Measurements from ENCODE around the gene TSPAN33.
"Not testable (repeated sequence)": the region's sequence is repeated elsewhere in the genome, so short reads cannot be mapped to it uniquely, and the experiment has no call there.

Gene TSPAN33

DNA sequence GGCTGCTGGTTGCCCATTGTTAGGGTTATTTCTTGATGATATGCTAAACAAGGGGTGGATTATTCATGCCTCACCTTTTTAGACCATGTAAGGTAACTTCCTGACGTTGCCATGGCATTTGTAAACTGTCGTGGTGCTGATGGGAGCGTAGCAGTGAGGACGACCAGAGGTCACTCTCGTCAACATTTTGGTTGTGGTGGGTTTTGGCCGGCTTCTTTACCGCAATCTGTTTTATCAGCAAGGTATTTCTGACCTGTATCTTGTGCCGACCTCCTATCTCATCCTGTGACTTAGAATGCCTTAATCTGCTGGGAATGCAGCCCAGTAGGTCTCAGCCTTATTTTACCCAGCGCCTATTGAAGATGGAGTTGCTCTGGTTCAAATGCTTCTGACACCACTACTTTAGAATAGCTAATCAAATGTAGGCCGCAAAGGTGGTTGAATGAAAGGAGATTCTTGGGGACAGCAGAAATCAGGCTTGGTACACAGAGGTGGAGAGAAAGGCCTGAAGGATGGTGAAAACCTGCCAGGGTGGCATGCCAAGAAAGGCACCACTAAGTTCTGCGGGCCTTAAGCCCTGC lies 26.0 kb downstream of the TSPAN33 start:
- DNase-seq (ENCODE audit: low read depth) = no peak

DNA sequence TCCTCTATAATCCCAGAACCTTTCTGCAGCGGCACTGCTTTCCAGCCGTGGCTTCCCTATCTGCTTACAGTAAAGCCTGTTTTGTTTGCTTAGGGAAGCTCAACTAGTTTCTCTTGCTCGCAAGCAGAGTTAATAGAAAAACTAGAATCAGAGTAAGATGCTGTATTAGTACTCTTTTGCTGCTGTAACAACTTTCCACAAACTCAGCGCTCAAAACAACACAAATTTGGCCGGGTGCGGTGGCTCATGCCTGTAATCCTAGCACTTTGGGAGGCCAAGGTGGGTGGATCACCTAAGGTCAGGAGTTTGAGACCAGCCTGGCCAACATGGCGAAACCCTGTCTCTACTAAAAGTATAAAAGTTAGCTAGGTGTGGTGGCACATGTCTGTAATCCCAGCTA lies 29.4 kb downstream of the TSPAN33 start:
- DNase-seq (ENCODE audit: low read depth) = not testable (repeated sequence)

DNA sequence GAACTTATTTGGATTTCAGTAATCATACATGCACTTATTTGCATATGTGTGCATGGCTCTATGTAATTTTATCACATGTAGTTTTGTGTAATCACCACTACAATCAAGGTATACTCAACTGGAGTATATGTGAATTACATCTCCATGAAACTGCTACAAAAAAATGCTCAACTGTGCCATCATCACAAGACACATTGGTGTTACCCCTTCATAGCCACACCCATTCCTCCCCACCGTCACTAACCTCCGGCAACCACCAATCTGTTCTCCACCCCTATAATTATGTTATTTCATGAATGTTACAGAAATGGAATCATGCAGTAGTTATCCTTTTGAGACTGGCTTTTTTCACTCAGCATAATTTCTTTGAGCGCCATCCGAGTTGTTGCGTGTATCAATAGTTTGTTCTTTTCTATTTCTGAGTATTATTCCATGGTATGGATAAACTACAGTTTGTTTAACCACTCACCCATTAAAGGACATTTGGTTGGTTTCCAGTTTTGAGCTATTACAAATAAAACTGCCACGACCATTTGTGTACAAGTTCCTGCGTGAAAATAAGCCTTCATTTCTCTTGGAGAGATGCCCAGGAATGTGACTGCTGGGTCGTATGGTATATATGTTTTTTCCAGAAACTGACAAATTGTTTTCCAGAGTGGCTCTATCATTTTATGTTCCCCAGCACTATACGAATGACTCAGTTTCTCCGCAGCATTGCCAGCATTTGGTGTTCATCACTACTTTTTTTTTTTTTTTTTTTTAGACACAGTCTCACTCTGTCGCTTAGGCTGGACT lies 32.6 kb downstream of the TSPAN33 start:
- no peak for DNase-seq (ENCODE audit: low read depth)

DNA sequence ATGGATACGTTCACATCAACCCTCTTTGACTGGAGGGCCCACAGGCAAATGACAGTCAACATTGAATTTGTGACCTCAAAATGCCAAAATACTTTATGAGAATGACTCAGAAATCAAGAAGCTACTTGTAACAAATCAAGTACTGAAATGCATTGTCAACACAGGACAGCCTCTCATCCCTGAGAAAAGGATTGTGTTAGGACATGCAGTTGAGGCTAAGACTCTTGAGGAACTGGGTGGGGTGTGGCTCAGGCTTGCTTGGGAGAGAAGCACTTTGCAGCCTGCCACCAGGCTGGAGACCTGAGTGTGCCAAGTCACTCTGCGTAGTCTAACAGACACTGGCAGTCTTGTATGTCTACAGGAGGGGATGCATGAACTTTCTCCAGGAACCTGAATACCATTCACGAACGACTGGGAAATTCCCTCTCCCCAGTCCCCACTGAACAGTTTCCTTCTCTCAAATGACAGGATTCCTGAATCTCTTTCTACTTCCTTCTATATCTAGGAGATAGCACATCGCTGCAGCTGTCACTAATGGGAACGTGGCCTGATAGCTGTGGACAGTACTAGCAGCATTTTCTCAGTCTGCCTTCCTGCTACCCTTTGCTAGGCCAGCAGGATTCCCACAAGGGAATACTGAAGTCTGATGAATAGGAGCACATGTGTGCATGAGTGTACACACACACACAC lies 40.6 kb downstream of the TSPAN33 start:
- no peak for DNase-seq (ENCODE audit: low read depth)

DNA sequence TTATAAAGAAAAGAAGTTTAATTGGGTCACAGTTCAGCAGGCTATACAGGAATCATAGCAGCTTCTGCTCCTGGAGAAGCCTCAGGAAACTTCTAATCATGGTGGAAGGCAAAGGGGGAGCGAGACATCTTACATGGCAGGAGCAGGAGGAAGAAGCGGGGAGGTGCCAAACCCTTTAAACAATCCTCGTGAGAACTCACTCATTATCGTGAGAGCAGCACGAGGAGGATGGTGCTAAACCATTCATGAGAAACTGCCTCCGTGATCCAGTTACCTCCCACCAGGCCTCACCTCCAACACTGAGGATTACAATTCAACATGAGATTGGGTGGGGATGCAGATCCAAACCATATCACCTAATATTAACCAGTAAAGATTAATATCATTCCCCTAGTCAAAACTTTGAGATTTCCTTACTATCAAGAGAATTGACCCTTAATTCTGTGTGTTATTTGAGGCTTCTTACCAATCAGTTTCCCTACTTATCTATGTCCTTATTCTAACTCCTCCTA lies 42.3 kb downstream of the TSPAN33 start:
- no peak for DNase-seq (ENCODE audit: low read depth)

DNA sequence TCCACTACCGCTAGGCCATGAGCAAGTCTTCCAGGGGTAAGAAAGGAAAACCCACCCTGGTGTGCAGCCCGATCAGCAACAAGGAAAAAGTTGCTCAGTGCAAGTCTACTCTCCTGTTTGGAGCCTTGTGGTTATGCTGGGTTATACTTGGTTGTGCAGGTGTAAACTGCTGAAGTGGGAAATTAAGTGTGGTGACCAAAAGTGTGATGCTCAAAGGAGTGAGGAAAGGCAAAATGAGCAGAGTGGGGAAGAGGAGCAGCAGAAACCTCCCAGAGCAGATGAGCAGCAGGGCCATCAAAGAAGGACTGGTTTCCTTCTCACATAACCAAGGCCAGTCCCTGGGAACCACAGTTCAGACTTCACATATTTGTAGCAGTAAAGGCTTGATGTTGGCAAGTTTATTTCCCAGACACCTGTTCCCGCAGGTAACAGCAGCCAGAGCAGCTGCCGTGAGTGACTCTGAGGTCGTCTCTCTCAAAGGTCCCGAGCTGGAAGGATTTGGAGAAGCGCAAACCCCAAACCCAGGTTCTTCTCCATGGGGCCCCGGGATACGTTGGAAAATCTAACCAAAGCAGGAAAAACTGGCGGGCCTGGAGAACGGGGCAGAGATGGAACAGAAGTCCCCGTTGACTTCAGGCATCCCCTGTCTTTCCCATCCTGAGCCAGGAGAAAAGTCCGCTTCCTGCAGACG lies 43.3 kb downstream of the TSPAN33 start:
- DNase-seq (ENCODE audit: low read depth) = no peak

DNA sequence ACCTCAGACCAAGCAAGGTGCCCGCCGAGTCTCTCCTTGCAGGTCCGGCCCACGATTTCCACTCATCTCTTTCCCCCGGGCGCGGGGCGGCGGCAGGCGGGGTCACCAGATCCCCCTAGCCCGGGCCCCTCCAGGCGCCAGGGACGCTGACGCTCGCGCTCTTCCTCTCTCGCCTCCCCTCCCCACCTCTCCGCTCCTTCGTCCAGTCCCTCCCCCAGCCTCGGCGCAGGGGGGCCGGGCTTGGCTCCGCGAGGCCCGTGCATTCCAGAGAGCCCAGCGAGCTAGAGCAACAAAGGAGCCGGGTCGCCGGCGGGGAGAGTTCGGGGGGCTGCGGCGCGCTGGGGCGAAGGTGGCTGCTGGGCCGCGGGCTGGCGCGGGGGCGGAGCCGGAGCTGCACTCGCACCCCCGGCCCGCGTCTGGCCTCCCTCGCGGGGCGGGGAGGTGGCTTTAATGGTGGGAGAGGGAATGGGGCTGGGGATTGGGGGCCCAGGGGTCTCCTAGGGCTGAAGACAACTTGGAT lies 43.9 kb downstream of the TSPAN33 start, which contains the start of gene SMO:
TSS of gene SMO (plus strand) at position 262 of the 520 bp plus-strand sequence. CDS start 519 bp downstream, outside the sequence.
- no peak for DNase-seq (ENCODE audit: low read depth)

DNA sequence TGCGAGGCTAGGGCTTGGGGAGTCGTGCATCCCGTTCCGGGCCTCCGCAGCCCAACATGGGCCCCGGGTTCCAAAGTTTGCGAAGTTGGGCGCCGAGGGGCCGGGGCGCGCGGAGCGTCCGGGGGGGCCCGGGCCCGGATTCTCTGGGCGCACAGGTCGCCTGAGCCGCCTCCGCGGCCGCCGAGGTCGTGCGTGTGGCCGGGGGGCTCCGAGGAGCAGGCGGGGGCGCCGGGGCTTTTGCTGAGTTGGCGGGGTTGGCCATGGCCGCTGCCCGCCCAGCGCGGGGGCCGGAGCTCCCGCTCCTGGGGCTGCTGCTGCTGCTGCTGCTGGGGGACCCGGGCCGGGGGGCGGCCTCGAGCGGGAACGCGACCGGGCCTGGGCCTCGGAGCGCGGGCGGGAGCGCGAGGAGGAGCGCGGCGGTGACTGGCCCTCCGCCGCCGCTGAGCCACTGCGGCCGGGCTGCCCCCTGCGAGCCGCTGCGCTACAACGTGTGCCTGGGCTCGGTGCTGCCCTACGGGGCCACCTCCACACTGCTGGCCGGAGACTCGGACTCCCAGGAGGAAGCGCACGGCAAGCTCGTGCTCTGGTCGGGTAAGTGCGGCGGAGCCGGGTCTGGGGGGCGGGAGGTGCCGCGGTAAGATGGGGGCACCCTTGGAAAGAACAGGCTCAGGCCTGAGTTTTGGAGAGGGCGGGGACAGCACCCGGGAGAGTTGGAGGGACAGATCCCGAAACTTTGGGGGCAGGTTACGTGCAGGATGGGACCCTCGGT lies 44.6 kb downstream of the TSPAN33 start:
- no peak for DNase-seq (ENCODE audit: low read depth)

DNA sequence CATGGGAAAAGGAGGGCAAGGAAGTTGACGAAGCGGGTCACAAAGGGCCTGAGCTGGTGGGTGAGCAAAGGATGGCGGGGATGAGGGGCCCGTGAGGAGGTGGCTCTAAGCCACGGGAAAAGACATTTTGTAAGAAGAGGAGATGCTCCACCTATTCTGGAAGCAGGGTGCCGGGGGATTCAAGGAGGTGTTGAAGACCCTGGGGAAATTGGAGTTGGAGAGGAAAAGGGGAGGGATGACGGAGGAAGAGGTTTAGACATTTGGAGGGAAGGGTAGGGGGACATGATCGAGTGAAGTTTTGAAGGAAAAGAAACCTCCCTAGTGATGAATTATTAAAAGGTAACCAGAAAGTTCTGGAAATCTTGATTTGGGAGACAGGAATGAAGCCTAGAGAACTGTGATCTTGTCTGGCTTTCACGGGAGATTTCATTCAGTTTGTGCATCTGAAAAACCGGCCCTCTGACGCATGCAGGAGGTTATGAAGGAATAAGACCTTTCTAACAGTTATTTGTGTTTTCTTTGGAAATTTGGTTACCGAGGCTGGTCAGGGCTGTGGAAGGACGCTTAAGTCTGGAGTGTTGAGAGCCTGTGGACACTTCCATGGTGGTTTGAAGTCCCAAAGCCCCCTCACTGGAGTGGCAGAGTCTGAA lies 45.3 kb downstream of the TSPAN33 start:
- DNase-seq (ENCODE audit: low read depth) = no peak

DNA sequence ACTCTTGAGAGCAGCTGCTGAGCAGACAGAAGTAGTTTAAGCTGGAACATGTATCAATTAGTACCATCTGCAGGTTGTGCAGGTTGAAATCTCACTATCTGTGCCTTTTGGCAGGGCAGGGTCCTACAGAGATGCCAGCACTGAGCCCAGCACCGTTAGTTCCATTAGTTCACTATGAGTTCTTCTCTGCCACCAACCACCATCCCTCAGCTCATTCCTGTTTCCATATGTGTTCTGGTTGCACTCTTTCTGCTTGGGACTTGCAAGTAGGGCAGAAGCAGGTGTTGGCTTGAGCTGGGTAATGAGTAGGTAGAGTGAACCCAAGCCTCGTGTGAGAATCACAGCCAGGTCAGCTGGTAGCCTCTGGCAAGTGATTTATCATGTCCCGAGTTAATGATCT lies 46.8 kb downstream of the TSPAN33 start:
- no peak for DNase-seq (ENCODE audit: low read depth)

DNA sequence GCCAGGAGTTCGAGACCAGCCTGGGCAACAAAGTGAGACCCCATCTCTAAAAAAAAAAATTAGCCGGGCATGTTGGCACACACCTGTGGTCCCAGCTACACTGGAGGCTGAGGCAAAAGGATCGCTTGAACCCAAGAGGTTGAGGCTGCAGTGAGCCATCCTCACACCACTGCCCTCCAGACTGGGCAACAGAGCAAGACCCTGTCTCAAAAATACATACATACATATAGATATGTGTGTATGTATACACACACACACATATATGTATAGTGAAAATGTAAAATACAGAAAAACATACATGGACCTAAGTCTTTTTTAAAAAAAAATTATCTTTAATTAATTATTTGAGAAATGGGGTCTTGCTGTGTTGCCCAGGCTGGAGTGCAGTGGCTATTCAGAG lies 49.4 kb downstream of the TSPAN33 start:
- no peak for DNase-seq (ENCODE audit: low read depth)

DNA sequence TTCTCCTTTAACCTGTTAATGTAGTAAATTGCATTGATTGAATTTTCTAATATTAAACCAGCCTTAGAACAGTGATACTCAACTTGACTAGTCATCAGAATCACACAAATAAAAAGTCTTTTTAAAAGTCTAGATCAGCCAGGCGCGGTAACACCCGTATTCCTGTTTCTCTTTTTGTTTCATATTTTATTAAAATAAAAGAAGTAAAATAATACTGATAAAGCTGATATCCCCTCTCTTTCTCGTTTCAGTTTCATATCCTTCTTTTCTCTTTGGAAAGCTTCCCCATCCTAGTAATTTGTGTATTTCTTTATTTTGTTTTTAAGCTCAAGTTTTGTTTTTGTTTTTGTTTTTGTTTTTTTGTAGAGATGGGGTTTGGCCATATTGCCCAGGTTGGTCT lies 53.3 kb downstream of the TSPAN33 start:
- DNase-seq (ENCODE audit: low read depth) = no peak

DNA sequence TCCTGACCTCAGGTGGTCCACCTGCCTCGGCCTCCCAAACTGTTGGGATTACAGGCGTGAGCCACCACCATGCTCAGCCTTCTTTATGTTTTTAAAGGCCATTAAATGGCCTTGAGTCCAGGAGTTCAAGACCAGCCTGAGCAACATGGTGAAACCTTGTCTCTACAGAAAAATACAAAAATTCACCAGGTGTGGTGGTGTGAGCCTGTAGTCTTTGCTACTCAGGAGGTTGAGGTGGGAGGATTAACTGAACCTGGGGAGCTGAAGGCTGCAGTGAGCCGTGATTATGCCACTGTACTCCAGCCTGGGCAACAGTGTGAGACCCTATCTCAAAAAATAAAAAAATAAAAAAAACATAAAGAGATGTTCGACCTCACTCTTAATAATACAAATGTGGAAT lies 54.9 kb downstream of the TSPAN33 start:
- DNase-seq (ENCODE audit: low read depth) = no peak

DNA sequence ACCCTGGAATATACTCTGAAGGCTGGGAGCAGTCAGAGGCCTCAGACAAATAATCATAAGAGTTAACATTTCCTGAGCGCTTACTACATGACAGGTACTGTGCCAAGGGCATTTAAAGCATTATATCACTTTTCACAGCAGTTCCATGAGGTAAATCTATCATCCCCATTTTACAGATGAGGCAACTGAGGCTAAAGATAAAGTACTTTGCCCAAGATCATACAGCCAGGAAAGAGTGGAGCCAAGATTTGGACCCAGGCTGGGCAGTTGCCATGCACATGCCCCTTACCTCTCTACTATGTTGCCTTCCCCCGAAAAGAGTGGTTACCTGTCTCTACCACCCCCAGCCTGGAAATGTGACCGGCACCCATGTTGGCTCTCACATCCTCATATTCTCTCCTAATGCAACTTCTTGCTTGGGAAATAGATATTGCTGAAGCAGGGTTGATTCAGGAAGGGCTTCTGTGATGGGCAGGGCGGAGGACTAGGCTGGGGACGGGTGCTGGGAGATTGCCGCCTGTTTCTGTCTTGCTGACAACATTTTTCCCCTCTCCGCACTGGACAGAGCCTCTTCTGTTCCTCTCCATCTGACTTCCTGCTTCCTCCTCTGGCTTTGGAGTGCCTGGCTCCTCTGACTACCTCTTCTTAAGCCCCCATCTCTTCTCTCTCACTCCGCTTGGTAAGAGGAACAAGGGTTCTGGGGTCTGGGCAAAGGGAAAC lies 57.7 kb downstream of the TSPAN33 start:
- DNase-seq (ENCODE audit: low read depth) = no peak

DNA sequence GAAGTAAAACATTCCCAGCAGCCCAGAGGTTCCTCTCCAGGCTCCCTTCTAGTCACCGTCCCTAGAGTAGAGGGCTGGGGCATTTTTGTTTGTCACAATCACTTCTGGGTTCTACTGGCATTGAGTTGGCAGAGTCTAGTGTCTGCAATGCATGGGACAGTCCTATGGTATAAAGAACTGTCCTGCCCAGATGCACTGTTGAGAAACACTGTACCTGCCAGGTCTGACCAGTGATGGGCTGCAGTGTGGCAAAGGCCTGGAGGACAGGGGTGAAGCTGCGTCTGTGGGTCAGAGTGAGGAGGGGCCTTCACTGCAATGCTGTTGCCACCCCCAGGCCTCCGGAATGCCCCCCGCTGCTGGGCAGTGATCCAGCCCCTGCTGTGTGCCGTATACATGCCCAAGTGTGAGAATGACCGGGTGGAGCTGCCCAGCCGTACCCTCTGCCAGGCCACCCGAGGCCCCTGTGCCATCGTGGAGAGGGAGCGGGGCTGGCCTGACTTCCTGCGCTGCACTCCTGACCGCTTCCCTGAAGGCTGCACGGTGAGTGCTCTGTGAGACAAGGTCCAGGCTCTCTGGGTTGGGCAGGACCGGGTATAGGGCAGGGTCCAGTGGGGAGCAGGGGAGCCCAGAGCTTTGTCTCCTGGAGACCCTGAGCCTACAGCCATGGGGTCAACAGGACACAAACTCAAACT lies 58.7 kb downstream of the TSPAN33 start:
- no peak for DNase-seq (ENCODE audit: low read depth)

DNA sequence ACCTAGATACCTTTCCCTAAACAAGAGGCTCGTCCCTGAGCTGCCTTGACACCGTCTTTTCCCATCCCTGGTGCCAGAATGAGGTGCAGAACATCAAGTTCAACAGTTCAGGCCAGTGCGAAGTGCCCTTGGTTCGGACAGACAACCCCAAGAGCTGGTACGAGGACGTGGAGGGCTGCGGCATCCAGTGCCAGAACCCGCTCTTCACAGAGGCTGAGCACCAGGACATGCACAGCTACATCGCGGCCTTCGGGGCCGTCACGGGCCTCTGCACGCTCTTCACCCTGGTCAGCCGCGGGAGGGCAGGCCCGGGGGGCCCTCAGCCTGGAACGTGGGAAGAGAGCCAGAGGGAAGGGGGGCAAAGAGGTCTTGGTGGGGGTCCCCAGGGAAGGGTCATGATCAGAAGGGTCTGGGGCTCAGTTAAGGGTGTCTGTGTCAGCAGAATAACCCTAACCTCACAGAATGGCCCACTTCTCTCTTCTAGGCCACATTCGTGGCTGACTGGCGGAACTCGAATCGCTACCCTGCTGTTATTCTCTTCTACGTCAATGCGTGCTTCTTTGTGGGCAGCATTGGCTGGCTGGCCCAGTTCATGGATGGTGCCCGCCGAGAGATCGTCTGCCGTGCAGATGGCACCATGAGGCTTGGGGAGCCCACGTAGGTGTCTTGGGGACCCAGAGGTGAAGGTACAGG lies 60.8 kb downstream of the TSPAN33 start:
- no peak for DNase-seq (ENCODE audit: low read depth)

DNA sequence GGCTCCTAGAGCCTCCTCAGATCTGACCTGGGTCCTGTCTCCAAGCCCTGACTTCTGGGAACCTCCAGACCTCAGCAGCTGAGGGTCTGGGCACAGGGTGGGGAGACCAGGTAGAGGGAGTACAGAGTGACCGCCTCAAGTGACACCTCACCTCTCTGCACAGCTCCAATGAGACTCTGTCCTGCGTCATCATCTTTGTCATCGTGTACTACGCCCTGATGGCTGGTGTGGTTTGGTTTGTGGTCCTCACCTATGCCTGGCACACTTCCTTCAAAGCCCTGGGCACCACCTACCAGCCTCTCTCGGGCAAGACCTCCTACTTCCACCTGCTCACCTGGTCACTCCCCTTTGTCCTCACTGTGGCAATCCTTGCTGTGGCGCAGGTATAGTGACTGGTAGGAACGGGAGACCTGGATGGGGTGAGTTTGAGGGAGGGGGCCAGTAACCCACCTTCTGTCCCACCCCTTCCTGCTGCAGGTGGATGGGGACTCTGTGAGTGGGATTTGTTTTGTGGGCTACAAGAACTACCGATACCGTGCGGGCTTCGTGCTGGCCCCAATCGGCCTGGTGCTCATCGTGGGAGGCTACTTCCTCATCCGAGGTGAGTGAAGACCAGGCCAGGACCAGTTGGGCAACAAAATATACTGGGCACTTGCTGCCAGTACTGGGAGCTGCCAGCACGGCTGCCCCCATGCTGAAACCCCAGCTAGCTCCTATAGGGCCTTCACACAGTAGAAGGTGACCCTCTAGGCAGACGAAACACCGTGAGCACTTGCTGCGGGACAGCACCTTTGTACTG lies 61.7 kb downstream of the TSPAN33 start:
- no peak for DNase-seq (ENCODE audit: low read depth)

DNA sequence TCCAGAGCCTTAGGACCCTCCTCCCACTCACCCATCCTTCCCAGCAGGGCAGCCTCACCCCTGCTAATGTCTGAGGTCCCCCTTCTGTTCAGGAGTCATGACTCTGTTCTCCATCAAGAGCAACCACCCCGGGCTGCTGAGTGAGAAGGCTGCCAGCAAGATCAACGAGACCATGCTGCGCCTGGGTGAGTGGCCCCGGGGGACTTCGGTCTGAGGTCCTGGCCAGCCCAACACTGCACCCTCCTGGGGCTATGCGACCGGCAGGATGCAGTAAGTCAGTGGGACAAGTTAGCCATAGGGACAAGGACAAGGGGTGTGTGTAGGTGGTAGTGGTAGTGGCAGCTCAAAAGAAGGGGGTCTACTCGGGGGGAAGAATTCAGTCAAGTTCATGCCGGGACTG lies 64.2 kb downstream of the TSPAN33 start:
- no peak for DNase-seq (ENCODE audit: low read depth)
